Karpas-422 (cell line): Measurements from ENCODE around the gene CEBPB. TPM values are rescaled to one million over a fixed set of nuclear protein-coding genes. Genes with fewer than 3 reads are reported as not detected.
"Not testable (repeated sequence)": the region's sequence is repeated elsewhere in the genome, so short reads cannot be mapped to it uniquely, and the experiment has no call there.

ENCODE experiments used
- DNase-seq: peaks from one replicate; pipeline ENCODE4 v3.0.0-alpha.2; 2015
- H2AFZ ChIP-seq: fragments of 200-600 bp; sonication (generic); 2 replicates; pipeline ENCODE4 v1.6.1; 2014; ENCODE audit warnings: antibody characterized with exemption, low read length, mixed read lengths
- H3K27ac ChIP-seq: fragments of 200-600 bp; sonication (generic); 2 replicates; pipeline ENCODE4 v1.5.1; 2014; ENCODE audit warnings: mild to moderate bottlenecking, low read length, moderate library complexity
- H3K27me3 ChIP-seq: fragments of 200-600 bp; sonication (generic); 2 replicates; pipeline ENCODE4 v1.6.1; 2014; ENCODE audit warnings: low read length, mixed read lengths
- H3K36me3 ChIP-seq: fragments of 200-600 bp; sonication (generic); 2 replicates; pipeline ENCODE4 v1.6.1; 2014; ENCODE audit warnings: low read length, mixed read lengths; ENCODE audit not compliant: insufficient read depth
- H3K4me1 ChIP-seq: fragments of 200-600 bp; sonication (generic); 2 replicates; pipeline ENCODE4 v1.6.1; 2014; ENCODE audit warnings: mild to moderate bottlenecking, low read length, mixed read lengths
- H3K4me2 ChIP-seq: fragments of 200-600 bp; sonication (generic); 2 replicates; pipeline ENCODE4 v1.6.1; 2014; ENCODE audit warnings: low read length, low read depth, mild to moderate bottlenecking; ENCODE audit not compliant: poor library complexity, severe bottlenecking
- H3K4me3 ChIP-seq: fragments of 200-600 bp; sonication (generic); 2 replicates; pipeline ENCODE4 v1.5.1; 2014; ENCODE audit warnings: mild to moderate bottlenecking, antibody characterized with exemption, low read length, mixed read lengths
- H3K79me2 ChIP-seq: fragments of 200-600 bp; sonication (generic); 2 replicates; pipeline ENCODE4 v1.6.1; 2014; ENCODE audit warnings: mild to moderate bottlenecking, low read length, mixed read lengths
- H3K9ac ChIP-seq: fragments of 200-600 bp; sonication (generic); 2 replicates; pipeline ENCODE4 v1.6.0; 2014; ENCODE audit warnings: low read length
- H3K9me2 ChIP-seq: fragments of 200-600 bp; sonication (generic), shearing (Covaris generic); replicated peaks from 2 replicates; pipeline ENCODE4 v1.6.0; 2014; ENCODE audit warnings: mild to moderate bottlenecking, low read length, moderate library complexity; ENCODE audit not compliant: insufficient read depth
- H3K9me3 ChIP-seq: fragments of 300-700, 200-600 bp; sonication (generic); 2 replicates; pipeline ENCODE4 v1.6.1; 2014; ENCODE audit warnings: low read length, mixed read lengths
- H4K20me1 ChIP-seq: fragments of 200-600 bp; sonication (generic); 2 replicates; pipeline ENCODE4 v1.6.1; 2014; ENCODE audit warnings: mild to moderate bottlenecking, antibody characterized with exemption, low read length, low read depth; ENCODE audit not compliant: insufficient read depth
- total RNA-seq: library from RNA; depleted of rRNA; stranded (reverse); fragments of >200 nt; shearing (Covaris generic); gene quantifications from 2 replicates; pipeline ENCODE4 v1.2.3, GENCODE V29; 2014; ENCODE audit warnings: low replicate concordance

The CEBPB gene
- total RNA-seq, 1 experiment from 2014 or later: 24.4 TPM

GRCh38 chr20:50199703-50200102 lies 9.1 kb downstream of the CEBPB start:
- Histone ChIP-seq H3K9me3 (peaks cover 5% of the 10 kb centered on the region; the same call in 1 of the 2 replicates), H3K9ac (no peak overlapping the region), H4K20me1 (0 out of 2 replicates have a peak, but pooled peaks cover 7% of the 10 kb centered on the region), H2AFZ (no peak overlapping the region), H3K36me3 (no peaks in the 10 kb centered on the region), H3K4me2 (no peak overlapping the region), H3K4me1 (no peaks in the 10 kb centered on the region), H3K27me3 (no peaks in the 10 kb centered on the region), H3K79me2 (no peaks in the 10 kb centered on the region), H3K4me3 (no peak overlapping the region), H3K27ac (no peak overlapping the region), H3K9me2 (no peaks in the 10 kb centered on the region)
- no peak for DNase-seq

- Histone ChIP-seq H3K27me3 (no peaks in the 10 kb centered on the region), H3K79me2 (no peaks in the 10 kb centered on the region), H3K4me2 (no peak overlapping the region), H3K9ac (no peak overlapping the region), H4K20me1 (no peaks in the 10 kb centered on the region), H3K9me3 (peaks cover 5% of the 10 kb centered on the region; the same call in 1 of the 2 replicates), H3K36me3 (no peaks in the 10 kb centered on the region), H3K4me3 (no peak overlapping the region), H3K9me2 (no peaks in the 10 kb centered on the region), H2AFZ (no peak overlapping the region), H3K4me1 (no peaks in the 10 kb centered on the region), H3K27ac (no peak overlapping the region)
- DNase-seq: no peak
These were observed 10.0 kb downstream of the CEBPB start for GRCh38 chr20:50200482-50201104.

- DNase-seq, H3K4me3 ChIP-seq, H3K9me2 ChIP-seq, H3K36me3 ChIP-seq, H3K27ac ChIP-seq, H2AFZ ChIP-seq, H3K79me2 ChIP-seq, H3K27me3 ChIP-seq, H3K9me3 ChIP-seq, H3K9ac ChIP-seq, H4K20me1 ChIP-seq, H3K4me2 ChIP-seq, H3K4me1 ChIP-seq: not testable (repeated sequence)
These were observed 11.1 kb downstream of the CEBPB start for GRCh38 chr20:50201710-50202109.

- Histone ChIP-seq H3K27ac (no peak overlapping the region), H3K4me1 (no peaks in the 10 kb centered on the region), H3K9ac (no peak overlapping the region), H3K4me2 (no peak overlapping the region), H3K9me3 (peaks cover 5% of the 10 kb centered on the region; the same call in 1 of the 2 replicates), H2AFZ (no peak overlapping the region), H3K9me2 (no peaks in the 10 kb centered on the region), H3K79me2 (no peaks in the 10 kb centered on the region), H3K27me3 (no peaks in the 10 kb centered on the region), H3K4me3 (no peak overlapping the region), H3K36me3 (no peaks in the 10 kb centered on the region), H4K20me1 (no peaks in the 10 kb centered on the region)
- DNase-seq: no peak
These were observed 12.0 kb downstream of the CEBPB start for GRCh38 chr20:50202677-50203076.

GRCh38 chr20:50203951-50204937 lies 13.6 kb downstream of the CEBPB start:
- H3K9ac ChIP-seq: no peak overlapping the region
- H2AFZ ChIP-seq: no peak overlapping the region
- no peaks in the 10 kb centered on the region for H3K79me2 ChIP-seq
- H3K9me3 ChIP-seq: peaks cover 5% of the 10 kb centered on the region; the same call in 1 of the 2 replicates
- H3K27me3 ChIP-seq: no peaks in the 10 kb centered on the region
- H3K36me3 ChIP-seq: no peaks in the 10 kb centered on the region
- no peaks in the 10 kb centered on the region for H4K20me1 ChIP-seq
- H3K4me3 ChIP-seq: no peak overlapping the region
- H3K4me1 ChIP-seq: no peaks in the 10 kb centered on the region
- H3K27ac ChIP-seq: no peak overlapping the region
- H3K9me2 ChIP-seq: no peaks in the 10 kb centered on the region
- DNase-seq: no peak
- no peak overlapping the region for H3K4me2 ChIP-seq

- H3K9me2 ChIP-seq: no peaks in the 10 kb centered on the region
- no peak overlapping the region for H3K27ac ChIP-seq
- no peaks in the 10 kb centered on the region for H3K36me3 ChIP-seq
- H3K79me2 ChIP-seq: no peaks in the 10 kb centered on the region
- no peaks in the 10 kb centered on the region for H3K4me1 ChIP-seq
- no peaks in the 10 kb centered on the region for H4K20me1 ChIP-seq
- H3K4me2 ChIP-seq: no peak overlapping the region
- peaks cover 5% of the 10 kb centered on the region; the same call in 1 of the 2 replicates for H3K9me3 ChIP-seq
- no peak for DNase-seq
- no peak overlapping the region for H3K4me3 ChIP-seq
- no peaks in the 10 kb centered on the region for H3K27me3 ChIP-seq
- H3K9ac ChIP-seq: no peak overlapping the region
- H2AFZ ChIP-seq: no peak overlapping the region
These were observed 16.4 kb downstream of the CEBPB start for GRCh38 chr20:50207026-50207425.

GRCh38 chr20:50208085-50208491 lies 17.5 kb downstream of the CEBPB start:
- H3K27ac ChIP-seq: no peak overlapping the region

GRCh38 chr20:50208815-50209214 lies 18.2 kb downstream of the CEBPB start:
- not testable (repeated sequence) for H3K9me3 ChIP-seq, H3K36me3 ChIP-seq, H3K4me2 ChIP-seq, H3K4me1 ChIP-seq, DNase-seq, H3K9me2 ChIP-seq, H3K27ac ChIP-seq, H4K20me1 ChIP-seq, H3K79me2 ChIP-seq, H2AFZ ChIP-seq, H3K27me3 ChIP-seq, H3K9ac ChIP-seq, H3K4me3 ChIP-seq

More at GRCh38 chr20:50208085-50208491, 17.5 kb downstream of the CEBPB start:
- H3K4me2 ChIP-seq: no peak overlapping the region
- peaks cover 5% of the 10 kb centered on the region; the same call in 1 of the 2 replicates for H3K9me3 ChIP-seq
- no peaks in the 10 kb centered on the region for H3K79me2 ChIP-seq
- H3K4me1 ChIP-seq: no peaks in the 10 kb centered on the region
- no peaks in the 10 kb centered on the region for H3K36me3 ChIP-seq
- no peak overlapping the region for H3K4me3 ChIP-seq
- H4K20me1 ChIP-seq: no peaks in the 10 kb centered on the region
- no peak overlapping the region for H2AFZ ChIP-seq
- H3K9ac ChIP-seq: no peak overlapping the region
- no peaks in the 10 kb centered on the region for H3K9me2 ChIP-seq
- H3K27me3 ChIP-seq: no peaks in the 10 kb centered on the region
- DNase-seq: no peak
